Ammon's horn (tissue), 1 donor: ENCODE measurements around the gene CAPN13.

ENCODE experiments used
- DNase-seq: peaks from one replicate; pipeline ENCODE4 v3.0.0-alpha.2; 2016; ENCODE audit warnings: low spot score

The CAPN13 gene

DNA sequence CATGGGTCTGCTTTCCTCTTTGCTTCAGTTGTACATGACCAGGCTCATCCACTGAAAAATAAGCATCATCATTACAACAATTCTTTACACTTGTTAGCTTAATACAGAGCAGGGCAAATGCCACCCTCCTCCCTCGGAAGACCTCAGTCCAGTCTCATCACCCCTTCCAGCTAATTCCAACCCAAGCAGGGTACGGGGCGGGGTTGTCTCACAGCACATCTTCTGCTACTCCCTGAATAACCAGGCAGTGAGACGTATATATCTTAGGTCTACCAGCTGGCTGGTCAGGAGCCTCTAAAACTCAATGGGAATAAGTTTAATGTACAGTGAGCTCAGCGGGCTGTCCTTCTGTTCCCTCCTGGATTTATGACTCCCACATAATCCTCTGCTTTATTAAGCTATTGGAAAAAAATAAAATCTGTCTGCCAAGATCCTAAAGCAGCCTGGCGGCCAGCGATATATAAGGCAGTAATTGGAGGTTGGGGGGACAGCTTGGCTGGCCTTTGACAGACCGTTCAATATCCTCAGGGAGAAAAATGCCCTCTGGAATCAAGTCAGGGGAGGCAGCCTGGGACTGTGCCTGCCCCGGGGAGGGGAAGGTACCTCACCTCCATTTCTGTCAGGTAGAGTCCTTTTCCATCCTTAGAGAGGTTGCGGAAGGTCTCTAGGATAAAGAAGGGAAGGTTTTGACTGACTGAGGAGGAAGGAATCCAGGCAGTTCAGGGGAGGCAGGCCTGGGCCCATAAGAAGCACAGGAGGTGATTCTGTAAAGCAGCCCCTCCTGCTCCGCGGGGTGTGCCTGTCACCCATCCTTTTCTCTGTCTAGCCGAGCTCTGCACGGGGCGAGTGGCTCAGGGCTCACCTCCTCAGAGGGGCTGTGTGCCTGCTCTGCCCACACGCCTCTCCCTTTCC lies 76.3 kb downstream of the CAPN13 start:
- no peak for DNase-seq

DNA sequence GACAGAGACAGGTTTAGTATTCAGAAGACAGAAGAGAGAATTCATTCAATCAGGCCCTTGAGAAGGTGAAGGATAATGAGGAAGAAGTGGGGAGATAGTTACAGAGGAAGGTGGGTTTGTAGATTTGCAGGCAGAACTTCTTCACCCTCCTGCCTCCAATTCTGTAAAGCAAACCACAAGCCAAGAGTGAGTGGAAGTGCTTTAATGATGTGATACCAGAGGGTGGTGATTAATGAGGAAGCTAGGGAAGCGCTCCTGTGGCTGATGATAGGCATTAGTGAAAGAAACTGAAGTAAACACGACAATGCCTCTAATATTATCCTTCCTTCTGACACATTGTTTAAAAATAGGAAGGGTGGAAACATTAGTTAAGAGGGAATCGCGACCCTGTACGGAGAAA lies 78.2 kb downstream of the CAPN13 start:
- no peak for DNase-seq

DNA sequence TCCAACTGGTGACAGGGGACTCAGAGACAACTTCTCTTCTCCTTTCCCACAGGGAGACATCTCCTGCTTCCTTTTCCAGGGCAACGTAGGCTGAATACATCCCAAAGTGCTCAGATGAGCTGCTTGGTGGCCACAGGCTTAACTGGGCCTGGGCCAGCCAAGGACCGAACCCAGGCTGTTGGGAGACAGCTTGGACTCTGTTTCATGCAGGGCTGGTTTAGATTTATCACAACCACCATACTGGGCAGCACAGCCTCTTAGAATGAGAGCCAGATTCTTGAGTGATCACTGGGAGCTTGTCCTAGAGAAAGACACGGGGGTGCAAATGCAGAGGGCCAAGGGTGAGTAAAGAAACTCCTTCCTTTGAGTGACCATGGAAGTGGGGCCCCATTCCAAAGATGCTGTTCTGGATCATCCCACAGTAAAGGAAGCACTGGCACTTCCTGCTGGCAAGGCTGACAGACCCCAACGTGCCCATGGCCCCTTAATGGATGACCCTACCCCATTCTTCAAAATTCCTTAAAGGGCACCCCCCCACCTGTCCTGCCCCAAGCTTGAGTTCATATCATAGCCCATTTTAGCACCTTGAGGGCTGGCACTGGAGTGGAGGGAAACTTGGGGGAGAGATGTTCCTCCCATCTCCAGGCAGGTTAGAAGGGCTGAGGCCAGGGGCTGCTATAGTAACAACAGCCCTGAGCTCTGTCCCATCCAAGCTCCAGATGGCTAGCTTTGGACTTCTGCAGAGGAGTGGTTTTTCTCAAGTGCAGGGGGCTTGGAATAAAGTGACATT lies 84.1 kb downstream of the CAPN13 start:
- DNase-seq, result no peak

DNA sequence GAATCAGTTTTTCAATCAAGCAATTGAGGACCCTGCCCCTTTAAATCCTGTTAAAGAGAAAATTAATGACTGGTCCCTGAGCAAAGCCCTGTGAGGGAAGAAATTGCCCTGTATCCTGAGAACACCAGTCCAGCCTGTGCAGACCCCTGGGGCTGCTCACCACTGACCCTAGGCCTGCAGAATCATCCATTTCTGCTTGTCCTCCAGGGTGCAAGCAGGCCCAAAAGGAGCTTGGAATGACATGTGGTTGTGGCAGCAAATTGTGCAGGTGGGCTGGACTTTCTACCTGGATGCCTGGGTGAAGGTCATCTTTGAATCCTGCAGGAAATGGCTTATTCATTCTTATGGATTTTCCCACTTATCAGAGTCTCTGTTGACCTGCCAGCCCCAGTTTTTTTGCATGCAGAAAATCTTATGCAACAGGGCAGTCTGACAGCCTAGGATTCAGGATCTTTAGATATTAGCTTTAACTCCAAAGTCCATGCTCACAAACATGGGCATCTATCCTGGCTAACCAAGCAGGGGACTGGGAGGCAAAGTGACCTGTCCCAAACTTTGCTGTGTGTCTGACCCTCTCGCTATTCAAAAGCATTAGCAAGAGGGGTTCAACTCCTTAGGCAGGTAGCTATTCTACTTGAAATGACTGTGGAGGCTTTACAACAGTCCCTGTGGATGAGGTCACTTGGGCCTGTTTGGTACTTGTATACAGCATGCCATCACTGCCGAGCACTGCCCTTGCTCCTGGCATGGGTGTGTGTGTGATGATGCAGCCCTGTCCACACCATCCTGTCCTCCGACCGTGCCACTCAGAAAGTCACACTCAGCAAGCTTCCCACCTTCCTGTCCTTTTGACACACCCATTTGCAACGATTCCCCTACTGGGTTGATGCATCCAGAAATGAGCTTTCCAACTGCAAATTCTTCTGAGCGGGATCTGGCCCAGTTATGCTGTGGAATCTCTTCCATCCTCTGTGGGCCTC lies 85.3 kb downstream of the CAPN13 start:
- no peak for DNase-seq

DNA sequence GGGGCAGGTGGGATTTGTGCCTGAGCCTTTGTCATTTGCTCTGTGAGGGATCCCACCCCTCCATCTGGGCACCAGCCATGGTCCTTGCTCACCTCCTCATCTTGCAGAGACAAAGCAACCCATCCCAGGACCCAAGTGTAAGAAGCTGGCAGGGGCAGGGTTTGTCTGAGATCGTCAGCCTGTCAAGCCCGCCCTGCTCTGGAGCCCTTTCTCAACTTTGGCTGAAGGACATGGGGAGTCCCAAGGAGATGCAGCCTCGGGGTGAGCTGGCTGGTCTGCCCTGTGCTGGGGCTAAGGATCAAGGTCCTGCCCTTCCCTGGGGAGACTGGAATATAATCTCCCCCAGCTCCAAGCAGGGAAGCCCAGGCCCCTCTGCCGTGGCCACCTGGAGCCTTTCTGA lies 86.0 kb downstream of the CAPN13 start:
- DNase-seq, result no peak

DNA sequence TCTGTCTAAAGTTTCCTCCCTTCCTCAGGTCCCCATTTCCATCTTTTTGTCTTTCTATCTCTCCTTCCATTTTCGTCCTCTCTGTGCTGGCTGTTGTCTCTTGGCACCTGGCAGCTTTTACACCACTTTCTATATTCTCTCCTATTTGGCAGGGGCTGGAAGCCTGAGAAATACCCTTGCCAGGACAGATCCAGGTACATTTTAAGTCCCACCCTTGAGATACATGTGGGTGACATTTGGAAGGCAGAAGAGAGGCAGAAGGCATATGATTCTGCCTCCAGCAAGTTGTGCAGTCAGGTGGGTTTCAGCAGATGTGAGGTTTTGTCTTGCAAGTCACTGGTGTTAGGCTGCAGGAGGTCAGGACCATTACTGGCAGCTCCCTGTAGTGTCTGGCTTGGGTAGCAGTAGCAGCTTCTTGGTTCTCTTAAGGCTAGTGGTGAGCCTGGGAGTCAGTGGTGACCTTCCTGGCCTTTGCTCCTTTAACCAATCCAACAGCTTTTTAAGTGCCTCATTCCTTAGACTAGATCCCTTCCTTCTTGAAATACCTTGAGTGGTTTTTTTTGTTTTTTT lies 90.1 kb downstream of the CAPN13 start:
- DNase-seq, result no peak

DNA sequence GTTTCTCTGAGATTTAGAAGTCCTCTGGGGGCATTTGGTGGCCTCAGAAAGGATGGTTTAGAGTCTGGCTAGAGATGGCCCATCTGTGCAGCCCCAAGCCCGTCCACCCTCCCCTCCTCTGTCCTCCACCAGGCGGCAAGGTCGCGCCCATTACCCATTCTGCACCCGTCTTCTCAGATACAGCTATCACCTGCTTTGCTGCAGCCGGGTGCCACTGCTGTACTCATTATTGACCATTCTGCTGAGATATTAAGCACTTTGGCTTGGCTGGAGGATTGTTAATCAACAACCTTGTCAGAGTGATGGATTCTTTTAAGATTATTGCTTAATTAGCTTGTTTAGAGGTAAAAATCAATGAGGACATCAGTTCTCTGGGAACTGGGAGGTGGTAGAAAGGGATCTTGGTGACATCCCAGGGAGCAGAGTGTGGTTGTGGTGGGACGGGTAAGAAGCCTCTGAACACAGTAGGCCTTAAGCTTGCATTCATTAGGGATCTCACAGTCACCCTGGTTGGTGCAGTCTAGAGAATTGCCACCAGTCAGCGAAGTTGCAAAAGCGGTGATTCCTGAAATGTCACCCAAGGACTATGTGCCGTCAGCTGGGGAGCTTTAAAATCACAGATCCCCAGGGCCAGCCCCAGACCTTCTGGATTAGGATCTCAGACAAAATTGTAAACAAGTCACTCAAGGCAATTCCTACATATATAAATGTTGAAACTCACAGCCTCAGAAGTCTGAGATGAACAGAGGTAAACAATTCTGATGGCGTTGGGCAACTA lies 90.9 kb downstream of the CAPN13 start:
- DNase-seq, result no peak

DNA sequence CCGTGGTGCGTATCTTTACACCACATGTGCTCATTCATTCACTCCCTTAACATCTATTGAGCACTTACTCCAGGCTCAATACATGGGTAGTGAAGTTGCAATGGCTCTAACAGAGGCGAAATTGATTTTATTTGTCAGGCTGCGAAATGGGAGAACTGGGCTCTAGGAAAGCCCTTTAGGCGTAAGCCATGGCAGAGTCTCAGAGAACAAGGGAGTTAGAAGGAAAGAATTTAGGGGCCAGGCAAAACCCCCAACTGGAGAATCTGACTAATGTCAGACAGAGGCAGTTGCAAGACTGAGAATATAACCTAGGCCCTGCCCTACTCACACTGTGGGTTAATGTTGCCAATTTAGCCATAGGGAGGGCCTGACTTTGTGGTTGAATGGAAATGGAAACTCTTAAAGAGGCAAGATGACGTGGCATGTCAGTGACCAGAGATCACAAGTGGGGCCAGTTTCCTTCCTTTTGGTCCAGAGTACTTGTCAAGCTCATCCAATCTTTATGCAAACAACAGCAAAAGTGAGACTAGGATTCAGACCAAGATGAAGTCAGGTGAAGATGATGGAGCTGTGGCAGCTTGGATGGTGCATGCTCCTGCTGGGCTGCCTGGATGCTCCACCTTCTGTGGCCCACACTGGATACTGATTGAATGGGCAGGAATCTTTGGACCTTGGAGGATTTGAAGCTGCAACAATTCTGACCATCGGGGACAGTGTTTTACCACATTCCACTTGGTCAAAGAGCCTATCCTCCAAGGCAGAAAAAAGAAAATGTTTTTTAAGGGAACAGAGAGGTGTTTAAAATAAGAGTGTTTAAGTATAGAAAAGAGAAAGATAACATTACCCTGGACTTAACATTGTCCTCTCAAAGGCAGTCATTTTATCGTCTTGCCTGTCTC lies 92.2 kb downstream of the CAPN13 start:
- DNase-seq, result no peak

DNA sequence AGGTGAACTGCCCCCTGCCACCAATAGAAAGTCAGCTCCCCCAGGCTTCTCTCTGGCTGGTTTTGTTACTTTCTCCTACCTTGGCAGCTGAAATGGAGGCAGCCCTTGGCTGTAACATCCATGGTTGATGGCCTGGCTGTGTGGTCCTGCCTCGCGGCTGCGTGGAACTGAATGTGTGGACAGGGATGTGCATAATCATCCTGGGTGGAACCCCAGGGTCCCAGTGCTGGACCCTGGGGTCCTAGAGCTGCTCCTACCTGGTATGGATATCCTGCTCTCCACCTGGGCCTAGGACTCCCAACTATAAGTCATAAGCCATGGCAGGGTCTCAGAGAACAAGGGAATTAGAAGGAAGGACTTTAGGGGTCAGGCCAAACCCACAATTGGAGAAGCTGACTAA lies 93.5 kb downstream of the CAPN13 start:
- DNase-seq, result no peak

DNA sequence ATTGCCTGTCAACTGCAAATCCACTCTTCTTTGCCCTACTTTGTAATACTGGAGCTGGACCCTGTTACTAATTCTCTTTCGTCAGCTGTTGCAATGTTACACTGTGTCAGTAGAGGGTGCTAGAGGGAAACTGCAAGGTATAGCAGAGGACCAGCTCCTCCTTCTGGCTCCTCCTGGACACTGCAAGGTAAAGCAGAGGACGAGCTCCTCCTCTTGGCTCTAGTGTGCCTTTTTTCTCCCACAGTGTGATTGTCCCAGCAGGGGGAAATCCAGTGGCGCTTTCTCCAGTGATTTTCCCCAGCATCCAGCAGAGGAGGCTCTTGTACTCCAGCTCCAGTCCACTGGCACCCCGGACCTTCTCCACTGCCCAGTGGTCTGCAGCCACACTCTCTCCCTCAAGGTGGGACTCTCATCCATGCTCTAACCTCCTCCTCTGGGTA lies 95.6 kb downstream of the CAPN13 start:
- DNase-seq, result peak; percentile 84

DNA sequence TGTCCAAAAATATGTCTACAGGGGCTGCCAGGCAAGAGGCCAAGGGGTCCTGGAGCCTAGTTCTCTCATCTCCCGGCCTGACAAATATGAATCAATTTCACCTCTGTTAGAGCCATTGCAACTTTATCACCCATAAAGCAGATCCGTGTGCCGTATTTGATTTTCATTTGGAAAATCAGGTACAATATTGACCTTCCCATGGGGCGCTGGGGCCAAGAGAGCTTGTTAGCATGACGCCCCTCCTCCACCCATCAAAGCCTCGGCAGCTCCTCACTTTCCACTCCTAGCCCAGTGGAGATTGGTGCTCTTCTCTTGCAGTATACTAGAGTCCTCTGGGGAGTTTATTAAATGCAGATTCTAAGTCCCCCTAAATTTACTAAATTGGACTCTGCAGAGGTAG lies 96.8 kb downstream of the CAPN13 start:
- no peak for DNase-seq

DNA sequence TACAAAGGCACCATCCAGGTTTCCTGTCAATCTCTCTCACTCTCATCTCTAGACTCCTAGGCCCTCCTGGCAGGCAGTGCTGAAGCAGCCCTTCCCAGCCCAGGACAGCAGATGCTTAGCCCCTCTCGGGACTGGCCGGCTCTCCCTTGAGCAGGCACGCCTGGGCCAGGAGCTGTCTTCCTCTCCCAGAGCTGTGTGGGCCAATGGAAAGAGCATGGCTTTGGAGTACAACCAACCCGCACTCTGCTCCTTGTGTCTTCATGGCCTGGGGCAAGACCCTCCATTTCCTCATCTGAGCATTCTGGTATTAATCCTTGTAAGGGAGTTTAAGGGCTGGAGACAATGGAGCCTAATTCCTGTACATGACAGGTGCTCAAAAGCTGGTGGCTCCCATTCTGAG lies 97.2 kb downstream of the CAPN13 start:
- no peak for DNase-seq

DNA sequence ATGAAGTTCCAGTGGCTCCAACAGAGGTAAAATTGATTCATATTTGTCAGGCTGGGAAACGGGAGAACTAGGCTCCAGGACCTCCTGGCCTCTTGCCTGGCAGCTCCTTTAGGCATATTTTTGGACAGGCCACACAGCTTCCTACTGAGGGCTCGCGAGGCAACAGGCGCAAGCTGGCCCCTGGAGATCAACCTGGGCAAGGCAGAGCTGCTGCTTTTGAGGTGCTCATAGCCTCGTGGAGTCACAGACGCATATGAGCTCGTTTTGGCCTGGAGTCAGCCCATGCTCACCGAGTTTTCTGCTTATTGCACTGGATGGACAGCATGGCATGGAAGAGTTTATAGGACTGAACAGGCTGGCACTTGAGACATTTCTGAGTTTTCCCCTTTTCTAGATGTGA lies 97.7 kb downstream of the CAPN13 start:
- no peak for DNase-seq

DNA sequence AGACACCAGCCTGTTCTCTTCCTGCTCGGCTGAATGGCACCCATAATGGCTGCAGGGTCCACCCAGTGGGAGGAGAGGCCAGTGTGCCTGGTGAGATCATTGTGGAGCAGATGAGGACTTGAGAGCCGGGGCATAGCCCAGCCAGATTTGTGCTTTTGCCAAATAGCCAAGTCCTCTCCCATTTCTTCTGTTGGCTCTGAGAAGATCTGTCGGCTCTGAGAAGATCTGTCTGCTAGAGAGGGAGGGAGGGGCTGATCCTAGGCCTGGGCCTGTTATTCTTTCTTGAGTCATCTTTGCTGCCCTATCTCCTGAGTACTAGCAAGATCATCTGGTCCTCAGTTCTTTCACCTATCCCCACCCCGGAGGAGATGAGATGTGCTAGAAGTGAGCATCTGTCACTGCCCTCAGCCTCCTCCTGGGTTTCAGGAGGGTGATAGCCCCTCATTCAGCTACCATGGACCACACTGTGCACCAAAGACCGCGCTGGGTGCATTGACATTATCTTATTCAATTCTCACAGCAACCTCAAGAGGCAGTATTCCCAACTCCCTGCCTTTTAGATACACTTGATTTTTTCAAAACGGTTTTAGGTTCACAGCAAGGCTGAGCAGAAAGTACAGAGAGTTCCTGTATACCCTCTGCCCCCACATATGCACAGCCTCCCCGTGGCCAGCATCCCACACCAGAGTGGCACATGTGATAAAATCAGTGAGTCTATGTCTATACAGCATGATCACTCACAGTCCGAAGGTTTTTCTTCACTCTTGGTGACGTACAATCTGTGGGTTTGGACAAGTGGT lies 98.6 kb downstream of the CAPN13 start:
- no peak for DNase-seq

DNA sequence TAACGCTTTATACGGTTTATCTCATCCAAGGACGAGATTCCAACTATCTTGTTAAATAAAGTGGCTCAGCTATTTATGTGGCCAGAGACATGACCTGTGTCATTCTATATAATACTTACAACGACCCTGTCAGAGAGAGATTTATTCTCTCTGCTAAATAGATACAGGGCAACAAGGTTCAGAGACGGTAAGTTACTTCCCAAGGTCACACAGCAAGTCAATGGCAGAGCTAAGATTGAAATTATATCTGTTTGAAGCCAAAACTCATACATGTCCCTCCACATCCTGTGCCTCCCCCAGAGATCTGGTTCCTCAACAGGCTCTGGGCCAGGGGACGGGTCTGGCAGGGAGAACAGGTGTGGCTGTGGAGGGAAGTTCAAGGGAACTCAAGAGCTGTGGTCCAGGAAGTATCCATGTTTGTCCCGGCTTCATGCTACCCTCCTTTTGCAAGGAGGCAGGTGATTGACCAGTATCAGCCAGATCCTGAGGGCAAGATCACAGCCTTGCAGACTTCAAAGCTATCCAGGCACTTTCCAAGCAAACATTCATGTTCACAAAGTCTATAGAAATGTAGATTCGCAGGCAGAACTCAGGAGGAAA lies 99.8 kb downstream of the CAPN13 start:
- no peak for DNase-seq

DNA sequence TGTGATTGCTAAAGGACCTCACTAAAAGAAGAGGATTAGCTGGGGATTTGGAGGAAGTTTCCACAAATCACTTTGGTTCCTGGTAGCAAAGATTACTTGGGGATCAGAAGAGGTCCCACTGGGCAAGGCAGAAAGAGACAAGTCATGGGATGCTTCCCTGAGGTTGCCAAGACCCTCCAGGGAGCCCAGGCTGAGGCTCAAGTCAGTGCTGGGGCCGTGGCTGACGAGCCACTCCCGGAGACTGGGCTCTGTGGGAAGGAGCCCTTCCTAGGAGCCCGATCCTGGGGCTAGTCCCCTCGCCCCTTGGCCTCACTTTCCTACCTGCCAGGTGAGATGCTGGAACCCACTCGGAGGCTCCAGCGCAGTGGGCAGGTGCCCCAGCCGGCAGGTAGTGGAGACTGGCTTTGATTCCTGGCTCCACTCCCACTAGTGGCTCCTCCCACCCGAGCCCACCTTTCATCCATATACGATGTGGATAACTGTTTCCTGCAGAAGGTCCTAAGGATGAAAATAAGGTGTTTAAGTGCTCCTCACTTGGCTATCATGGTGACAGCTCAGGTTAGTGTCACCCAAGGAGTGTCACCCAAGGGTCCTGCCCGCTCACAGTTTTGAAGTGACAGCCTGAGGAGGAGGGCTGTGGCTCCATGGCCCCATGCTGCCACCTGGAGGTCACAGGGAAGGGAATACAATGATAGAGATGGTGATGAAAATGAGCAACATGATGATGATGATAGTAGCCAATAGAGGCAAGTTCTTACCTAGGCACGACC lies 100.5 kb downstream of the CAPN13 start:
- DNase-seq, result peak; percentile 83

DNA sequence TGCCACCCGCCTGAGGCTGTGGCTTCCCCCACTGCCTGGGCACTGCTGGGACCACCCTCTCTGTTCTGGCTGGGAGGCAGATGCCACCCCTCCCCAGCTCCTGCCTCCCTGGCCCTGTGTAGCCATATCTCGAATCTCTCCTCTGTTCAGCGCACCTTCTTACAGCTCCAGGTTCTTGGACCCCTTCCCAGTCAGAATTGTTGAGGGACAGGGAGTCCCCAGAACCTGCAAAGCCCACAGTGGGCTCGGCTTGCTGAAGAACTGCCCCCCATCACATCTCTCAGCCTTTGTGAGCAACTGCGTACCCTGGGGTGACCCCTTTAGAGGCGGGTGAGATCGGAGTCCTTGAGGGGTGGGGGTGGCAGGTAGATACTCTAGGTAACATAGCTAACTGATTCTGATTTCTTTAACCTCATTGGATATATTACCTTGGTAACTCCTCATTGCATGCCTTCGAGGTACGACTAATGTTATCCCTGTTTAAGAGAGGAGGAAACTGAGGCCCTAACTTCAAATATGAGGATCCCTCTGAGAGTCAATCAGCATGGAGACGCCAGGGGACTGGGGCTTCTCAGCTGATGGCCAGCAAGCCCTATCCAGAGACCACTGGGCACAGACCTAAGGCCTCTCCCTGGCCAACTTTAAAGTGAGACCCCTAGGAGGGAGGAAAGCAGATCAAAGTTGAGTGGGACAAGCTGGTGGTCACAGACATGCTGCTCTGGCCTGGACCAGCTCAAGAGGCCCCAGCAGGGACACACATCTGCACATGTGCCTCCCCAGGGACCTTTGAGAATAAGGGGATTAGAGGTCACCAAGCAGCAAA lies 101.3 kb downstream of the CAPN13 start:
- DNase-seq, result no peak
